ELR (cell line): ENCODE results near the gene CNTFR.

Experiments
- DNase-seq: peaks from one replicate; pipeline ENCODE4 v3.0.0-alpha.2; 2015; ENCODE audit warnings: low read depth

Gene CNTFR

GRCh38 chr9:34522971-34523797 lies 66.3 kb downstream of the CNTFR start, which contains the start of gene ENHO:
Gene ENHO, minus strand, starts transcription at chr9:34522990. Its CDS starts 1,295 bp downstream, at chr9:34521695.
- peak; percentile 88 for DNase-seq

- DNase-seq, result no peak
Observed at GRCh38 chr9:34522091-34522887, 67.2 kb downstream of the CNTFR start.

GRCh38 chr9:34521406-34522045 lies 68.0 kb downstream of the CNTFR start:
- DNase-seq, result no peak

DNA sequence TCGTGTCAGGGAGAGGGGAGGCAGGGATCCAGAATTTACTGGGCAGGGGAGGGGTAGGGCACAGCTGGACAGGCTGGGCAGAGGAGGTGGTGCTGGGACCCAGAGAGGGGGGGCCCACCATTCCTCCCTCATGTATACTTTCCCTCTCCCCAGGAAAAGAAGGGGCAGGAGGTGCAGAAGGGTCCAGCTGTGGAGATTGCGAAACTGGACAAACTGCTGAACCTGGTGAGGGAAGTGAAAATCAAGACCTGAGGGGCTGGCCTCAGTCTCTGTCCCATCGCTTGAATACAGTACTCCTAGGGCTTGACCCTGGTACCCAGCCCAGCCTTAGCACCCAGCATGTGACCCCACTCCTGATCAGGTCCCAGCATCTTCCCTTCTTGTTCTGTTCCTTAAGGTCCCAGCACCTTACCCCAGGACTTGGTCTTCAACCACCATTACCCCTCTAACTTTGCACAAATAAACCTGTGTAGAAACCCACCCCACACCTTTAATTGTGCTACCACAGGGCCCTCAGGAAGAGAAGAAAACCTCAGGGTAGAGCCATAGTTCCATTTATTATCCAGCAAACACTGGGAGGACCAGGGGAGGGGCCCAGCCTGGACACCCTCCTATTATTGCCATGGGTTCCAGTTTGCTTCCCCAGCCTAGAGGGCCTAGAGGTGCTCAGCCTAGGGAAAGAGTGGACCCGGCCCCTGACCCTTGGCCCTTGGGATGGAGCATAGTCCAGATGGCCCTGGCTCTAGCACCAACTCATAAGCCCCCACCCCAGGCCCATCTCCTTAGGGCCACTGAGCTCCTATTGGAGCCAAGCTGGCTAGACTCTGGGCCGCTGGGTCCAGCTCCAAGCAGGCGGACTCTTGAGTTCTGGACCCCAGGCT lies 68.8 kb downstream of the CNTFR start:
- no peak for DNase-seq

DNA sequence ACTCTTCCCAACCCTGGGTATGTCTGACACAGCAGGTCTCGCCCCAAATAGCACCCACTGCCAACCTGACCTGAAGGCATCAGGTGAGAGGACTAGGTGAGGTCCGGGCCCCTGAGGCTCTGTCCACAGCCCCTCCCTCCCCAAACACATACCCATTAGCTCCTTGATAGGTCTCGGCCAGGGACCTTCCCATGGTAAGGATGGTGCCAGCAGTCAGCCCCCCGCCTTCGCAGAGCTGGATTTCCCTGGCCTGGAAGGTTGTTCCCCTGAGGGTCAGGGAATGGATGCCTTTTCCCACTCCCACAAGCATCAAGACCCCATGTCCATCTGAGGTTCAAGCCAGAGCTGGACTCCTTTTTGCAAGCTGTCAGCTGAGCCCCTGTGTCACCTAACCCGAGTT lies 69.4 kb downstream of the CNTFR start:
- no peak for DNase-seq

- DNase-seq, result no peak
Observed at GRCh38 chr9:34519321-34520020, 70.1 kb downstream of the CNTFR start.

GRCh38 chr9:34518896-34519295 lies 70.6 kb downstream of the CNTFR start:
- no peak for DNase-seq

DNA sequence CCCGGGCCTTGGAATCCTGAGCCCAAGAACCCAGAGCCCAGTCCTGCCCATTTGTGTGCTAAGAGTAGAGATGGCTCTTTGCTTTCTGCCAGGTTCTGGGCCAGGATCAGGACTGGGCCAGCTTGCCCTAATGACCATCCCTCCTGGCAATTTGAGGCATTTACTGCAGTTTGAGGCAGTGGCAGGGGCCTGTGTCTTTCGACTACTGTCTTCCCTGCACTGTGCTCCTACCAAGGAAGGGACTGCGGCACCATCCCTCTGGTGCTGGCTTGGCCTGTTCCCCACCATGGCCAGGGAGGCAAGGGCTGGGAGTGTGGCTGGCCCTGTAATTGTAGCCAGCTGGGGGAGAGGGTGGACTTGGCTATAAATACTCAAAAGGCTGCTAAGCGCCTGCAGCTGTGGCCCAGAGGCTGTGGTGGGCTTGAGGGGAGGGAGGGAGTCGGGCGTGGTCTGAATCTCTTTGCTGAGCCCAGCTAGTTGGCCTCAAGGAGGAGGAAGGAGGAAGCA lies 71.4 kb downstream of the CNTFR start:
- DNase-seq, result no peak

GRCh38 chr9:34517185-34517584 lies 72.3 kb downstream of the CNTFR start:
- DNase-seq, result no peak

GRCh38 chr9:34515959-34516358 lies 73.6 kb downstream of the CNTFR start:
- DNase-seq, result no peak

DNA sequence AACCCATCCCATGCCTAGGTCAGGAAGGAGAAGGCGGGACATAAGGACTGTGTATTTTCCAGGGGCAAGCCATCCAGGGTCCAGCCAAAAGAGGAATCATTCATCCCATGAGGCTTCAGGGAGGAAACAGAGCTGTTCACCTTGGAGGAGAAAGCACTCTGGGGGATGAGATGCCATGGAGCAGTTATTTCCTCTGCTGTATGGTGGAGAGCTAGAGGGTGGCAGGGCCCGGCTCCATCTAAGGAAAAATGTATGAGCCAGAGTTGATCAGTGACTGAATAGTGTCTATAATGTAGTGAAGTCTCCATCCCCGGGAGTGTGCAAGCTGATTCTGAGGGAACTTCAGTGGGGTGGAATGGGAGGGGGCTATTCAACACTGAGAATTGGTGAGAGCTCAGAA lies 74.7 kb downstream of the CNTFR start:
- DNase-seq, result no peak

DNA sequence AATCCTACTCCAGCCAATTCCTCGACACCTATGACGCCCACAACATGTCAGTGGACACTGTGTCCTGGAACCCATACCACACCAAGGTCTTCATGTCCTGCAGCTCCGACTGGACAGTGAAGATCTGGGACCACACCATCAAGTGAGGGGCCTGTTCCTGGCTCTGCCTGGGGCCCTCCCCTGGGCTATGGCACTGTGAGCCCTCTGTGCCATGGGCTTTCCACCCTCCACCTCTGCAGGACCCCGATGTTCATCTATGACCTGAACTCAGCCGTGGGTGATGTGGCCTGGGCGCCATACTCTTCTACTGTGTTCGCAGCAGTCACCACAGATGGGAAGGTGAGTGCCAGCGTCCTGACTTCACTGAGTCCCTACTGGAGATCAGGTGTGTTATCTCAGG lies 75.1 kb downstream of the CNTFR start:
- DNase-seq, result no peak

DNA sequence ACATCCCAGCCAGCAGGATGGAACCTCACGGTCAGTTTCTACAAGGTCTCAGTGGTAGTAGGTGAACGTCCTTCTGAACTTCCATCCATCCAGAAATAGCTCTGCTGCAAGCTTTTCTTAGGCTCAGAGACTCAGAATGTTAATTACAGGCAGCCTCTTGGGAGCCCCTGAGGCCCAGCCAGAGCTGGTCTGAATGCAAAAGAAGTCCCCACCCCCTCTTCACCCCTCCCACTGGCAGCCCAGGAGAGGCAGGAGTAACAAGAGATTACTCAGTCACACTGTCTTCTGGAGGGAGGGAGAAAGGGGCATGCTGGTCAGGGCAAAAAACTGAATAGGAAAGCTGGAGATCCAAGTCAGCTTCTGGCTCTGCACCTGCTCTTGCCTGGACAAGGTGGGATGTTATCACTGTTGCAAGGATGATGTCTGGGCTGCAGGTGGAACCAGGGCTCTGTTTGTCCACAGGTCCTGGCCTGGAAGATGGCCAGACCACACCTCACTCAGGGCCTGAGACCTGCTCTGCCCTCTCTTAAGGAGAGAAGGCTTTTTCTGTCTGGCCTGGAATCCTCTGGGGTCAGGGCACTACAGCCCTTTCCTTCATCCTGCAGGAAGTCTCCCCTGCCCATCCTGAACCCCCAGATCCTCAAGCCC lies 75.8 kb downstream of the CNTFR start:
- no peak for DNase-seq

GRCh38 chr9:34512131-34513078 lies 77.1 kb downstream of the CNTFR start:
- no peak for DNase-seq

GRCh38 chr9:34510497-34511468 lies 78.7 kb downstream of the CNTFR start:
- DNase-seq, result no peak

GRCh38 chr9:34508951-34509350 lies 80.6 kb downstream of the CNTFR start:
- DNase-seq, result no peak

DNA sequence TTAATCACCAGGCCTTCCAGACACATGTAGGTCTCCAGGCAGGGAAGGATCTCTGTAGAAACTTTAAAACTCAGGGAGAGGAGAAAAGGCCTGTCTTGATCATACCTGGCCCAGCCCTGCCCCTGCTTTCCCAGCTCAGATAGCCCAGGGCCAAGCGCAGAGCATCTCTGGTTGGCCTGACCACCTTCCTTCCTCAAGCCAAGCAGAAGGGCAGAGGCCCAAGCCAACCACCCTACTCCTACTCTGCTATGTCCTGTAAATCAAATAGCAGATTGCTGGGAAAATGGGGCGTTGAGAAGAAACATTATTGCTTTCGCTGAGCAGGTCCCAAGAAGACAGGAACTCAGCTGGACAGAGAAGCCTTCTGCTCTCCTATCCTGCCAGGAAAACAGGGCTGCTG lies 81.1 kb downstream of the CNTFR start:
- no peak for DNase-seq

DNA sequence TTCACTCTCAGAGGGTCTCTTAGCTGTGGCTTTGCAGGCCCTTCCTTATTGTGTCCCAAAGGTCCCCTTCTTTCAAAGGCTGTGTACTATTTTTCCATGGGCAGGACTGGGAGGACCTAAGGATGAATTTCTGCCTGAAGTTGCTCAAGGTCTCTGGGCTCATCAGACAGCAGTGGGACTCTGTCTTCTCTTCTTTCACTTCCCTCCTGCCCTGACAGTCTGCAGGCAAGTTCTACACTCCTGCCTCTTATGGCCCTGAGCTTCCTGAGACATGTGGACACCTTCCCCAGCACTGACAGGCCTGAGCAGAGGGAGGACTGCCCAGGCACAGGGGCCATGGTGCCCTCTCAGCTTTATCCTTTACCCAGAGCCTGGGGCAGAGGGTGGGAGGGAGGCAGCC lies 81.6 kb downstream of the CNTFR start:
- DNase-seq, result no peak
